HepG2 (cell line): ENCODE data around the gene TUBA4B. TPM values are rescaled to one million over a fixed set of nuclear protein-coding genes. Genes with fewer than 3 reads are reported as not detected.

Source experiments
- CHCHD3 ChIP-seq: sonication (generic); formaldehyde crosslinking; IDR thresholded peaks from 2 replicates; pipeline ENCODE4 v1.8.0; 2022; ENCODE audit warnings: mild to moderate bottlenecking, missing genetic modification reagents, moderate library complexity
- EEA1 ChIP-seq: sonication (generic); formaldehyde crosslinking; IDR thresholded peaks from 2 replicates; pipeline ENCODE4 v1.5.1; 2020; ENCODE audit warnings: mild to moderate bottlenecking, missing genetic modification reagents, borderline replicate concordance
- GTF3A ChIP-seq: sonication (generic); formaldehyde crosslinking; conservative IDR thresholded peaks from 2 replicates; pipeline ENCODE4 v1.4.0; 2020; ENCODE audit warnings: mild to moderate bottlenecking, missing genetic modification reagents
- KDM1A ChIP-seq: IDR thresholded peaks from 2 replicates; pipeline ENCODE4 v1.6.1; 2016; ENCODE audit warnings: missing compliant biosample characterization
- KDM4B ChIP-seq: sonication (generic); formaldehyde crosslinking; IDR thresholded peaks from 2 replicates; pipeline ENCODE4 v1.4.0; 2020; ENCODE audit warnings: missing genetic modification reagents
- KLF15 ChIP-seq: sonication (generic); formaldehyde crosslinking; IDR thresholded peaks from 2 replicates; pipeline ENCODE4 v1.8.1; 2023; ENCODE audit warnings: borderline replicate concordance, mild to moderate bottlenecking, inconsistent platforms, missing genetic modification reagents, mixed read lengths
- KLF16 ChIP-seq, 2 experiments: sonication (generic) in 1 of 2; formaldehyde crosslinking in 1 of 2; IDR thresholded peaks; 2 replicates each; pipeline versions ENCODE4 v1.6.1 to v1.8.0; 2016 to 2023; ENCODE audit warnings: missing genetic modification reagents in 2 of 2, missing compliant biosample characterization in 1 of 2
- NCOR1 ChIP-seq: fragments of 200-600 bp; sonication (generic); IDR thresholded peaks from 2 replicates; pipeline ENCODE4 v1.7.0; 2017; ENCODE audit warnings: antibody characterized with exemption, low read length, borderline replicate concordance
- SNAPC2 ChIP-seq: sonication (generic); formaldehyde crosslinking; IDR thresholded peaks from 2 replicates; pipeline ENCODE4 v1.8.1; 2022; ENCODE audit warnings: mild to moderate bottlenecking, missing genetic modification reagents
- SSRP1 ChIP-seq: IDR thresholded peaks from 2 replicates; pipeline ENCODE4 v1.6.1; 2016; ENCODE audit warnings: control low read depth
- ZNF264 ChIP-seq: sonication (generic); formaldehyde crosslinking; IDR thresholded peaks from 2 replicates; pipeline ENCODE4 v1.4.0; 2020; ENCODE audit warnings: missing genetic modification reagents
- ZNF296 ChIP-seq: sonication (generic); formaldehyde crosslinking; conservative IDR thresholded peaks from 2 replicates; pipeline ENCODE4 v1.5.0; 2020; ENCODE audit warnings: mild to moderate bottlenecking, missing genetic modification reagents
- ZNF333 ChIP-seq: sonication (generic); formaldehyde crosslinking; IDR thresholded peaks from 2 replicates; pipeline ENCODE4 v1.4.0; 2020; ENCODE audit warnings: mild to moderate bottlenecking, missing genetic modification reagents, borderline replicate concordance
- ZNF552 ChIP-seq: sonication (generic); formaldehyde crosslinking; IDR thresholded peaks from 2 replicates; pipeline ENCODE4 v1.9.0; 2022; ENCODE audit warnings: missing genetic modification reagents, mild to moderate bottlenecking, borderline replicate concordance
- ZNF556 ChIP-seq: sonication (generic); formaldehyde crosslinking; IDR thresholded peaks from 2 replicates; pipeline ENCODE4 v1.4.0; 2020; ENCODE audit warnings: mild to moderate bottlenecking, missing genetic modification reagents, borderline replicate concordance
- ZNF564 ChIP-seq: sonication (generic); formaldehyde crosslinking; IDR thresholded peaks from 2 replicates; pipeline ENCODE4 v1.8.1; 2023; ENCODE audit warnings: mild to moderate bottlenecking, missing genetic modification reagents
- ZNF740 ChIP-seq: sonication (generic); formaldehyde crosslinking; IDR thresholded peaks from 2 replicates; pipeline ENCODE4 v1.4.0; 2020; ENCODE audit warnings: missing genetic modification reagents
- ZSCAN12 ChIP-seq: sonication (generic); formaldehyde crosslinking; IDR thresholded peaks from 2 replicates; pipeline ENCODE4 v1.9.0; 2021; ENCODE audit warnings: mild to moderate bottlenecking, missing genetic modification reagents
- polyA plus RNA-seq, 8 experiments: library from polyadenylated mRNA; depleted of rRNA in 3 of 8; stranded (reverse) in 7 of 8; unstranded in 1 of 8; fragments of >200 nt; fragmentation: Illumina TruSeq in 4 of 8; extraction: Trizol in 4 of 8; gene quantifications; 2 replicates each; pipeline versions ENCODE4 v1.2.1 to v1.2.3, GENCODE V29; 2011 to 2016; ENCODE audit warnings: low read depth in 4 of 8, missing spikeins in 1 of 8, mixed read lengths in 1 of 8; ENCODE audit not compliant: insufficient read depth in 1 of 8
- total RNA-seq, 5 experiments: library from RNA; depleted of rRNA; stranded (reverse); fragments of >200 nt; fragmentation: Illumina TruSeq; extraction: Trizol; gene quantifications; 2 replicates each; pipeline ENCODE4 v1.2.3, GENCODE V29; 2016; ENCODE audit warnings: low read depth in 1 of 5
- TF ChIP-seq, protein P1 (sequence below): IDR thresholded peaks from 2 replicates; pipeline ENCODE4 v1.6.1; 2016; ENCODE audit warnings: missing biosample characterization, missing genetic modification reagents, low read depth
- TF ChIP-seq, protein P2 (sequence below): sonication (generic); formaldehyde crosslinking; IDR thresholded peaks from 2 replicates; pipeline ENCODE4 v1.4.0; 2020; ENCODE audit warnings: missing genetic modification reagents
- TF ChIP-seq, protein P3 (sequence below): sonication (generic); formaldehyde crosslinking; IDR thresholded peaks from 2 replicates; pipeline ENCODE4 v1.4.0; 2020; ENCODE audit warnings: mild to moderate bottlenecking, missing genetic modification reagents

The TUBA4B gene
- total and polyA plus RNA-seq, 2 of the 13 experiments (the other 11 are each of a cell fraction or from before 2014, with no cell fraction given): 0.18 to 0.22 TPM

DNA sequence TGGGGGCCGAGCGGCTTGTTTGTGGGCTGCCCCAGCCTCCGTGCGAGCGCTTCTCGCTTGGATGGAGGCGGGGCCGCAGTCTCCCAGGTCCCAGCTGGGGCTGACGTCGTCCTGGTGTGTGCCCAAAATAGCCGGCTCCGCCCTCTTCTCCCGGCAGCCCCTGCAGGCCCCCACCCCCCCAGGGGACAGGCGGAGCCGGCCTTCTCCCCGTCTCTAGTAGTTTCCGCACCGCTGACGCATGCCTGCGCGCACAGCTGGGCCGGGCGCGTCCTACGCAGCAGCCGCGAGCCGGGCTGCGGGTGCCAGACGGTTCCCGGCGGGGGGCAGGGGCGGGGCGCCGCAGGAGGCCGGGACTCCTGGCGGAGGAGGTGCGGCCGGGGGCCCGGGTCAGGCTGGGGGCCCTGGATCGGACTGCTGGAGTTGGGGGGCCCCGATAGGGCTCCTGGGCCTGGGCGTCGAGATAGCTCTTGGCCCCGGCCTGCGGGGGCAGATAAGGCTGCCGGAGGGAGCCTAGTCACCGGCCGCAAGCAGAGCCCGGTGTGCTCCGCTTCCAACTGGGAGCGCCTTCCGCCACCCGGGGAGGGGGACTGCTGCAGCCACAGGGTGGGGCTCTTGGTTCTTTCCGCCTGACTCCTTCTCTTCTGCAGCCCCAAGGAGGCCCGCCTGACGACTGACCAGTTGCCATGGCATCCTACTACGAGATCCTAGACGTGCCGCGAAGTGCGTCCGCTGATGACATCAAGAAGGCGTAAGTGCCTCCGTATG, 26.3 kb downstream of the TUBA4B start, which contains the start of gene DNAJB2 (continued):
- TF ChIP-seq, protein P1, sequence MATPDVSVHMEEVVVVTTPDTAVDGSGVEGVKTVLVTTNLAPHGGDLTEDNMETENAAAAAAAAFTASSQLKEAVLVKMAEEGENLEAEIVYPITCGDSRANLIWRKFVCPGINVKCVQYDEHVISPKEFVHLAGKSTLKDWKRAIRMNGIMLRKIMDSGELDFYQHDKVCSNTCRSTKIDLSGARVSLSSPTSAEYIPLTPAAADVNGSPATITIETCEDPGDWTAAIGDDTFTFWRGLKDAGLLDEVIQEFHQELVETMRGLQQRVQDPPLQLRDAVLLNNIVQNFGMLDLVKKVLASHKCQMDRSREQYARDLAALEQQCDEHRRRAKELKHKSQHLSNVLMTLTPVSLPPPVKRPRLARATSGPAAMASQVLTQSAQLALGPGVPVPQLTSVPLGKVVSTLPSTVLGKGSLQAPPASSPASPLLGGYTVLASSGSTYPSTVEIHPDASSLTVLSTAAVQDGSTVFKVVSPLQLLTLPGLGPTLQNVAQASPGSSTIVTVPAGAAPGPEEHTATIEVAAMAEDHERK (CRISPR knock-in tag): peak; percentile 78
- TF ChIP-seq ZSCAN12 (CRISPR knock-in tag) (0 out of 2 replicates have a peak, but pooled peaks have one; percentile 77), EEA1 (peak; percentile 85), KDM4B (no peak; the same call in none of the 2 replicates), KLF15 (CRISPR knock-in tag) (no peak), ZNF264 (peak; percentile 85), CHCHD3 (no peak), SNAPC2 (CRISPR knock-in tag) (0 out of 2 replicates have a peak, but pooled peaks have one; percentile 48), SSRP1 (CRISPR knock-in tag) (no peak), ZNF556 (CRISPR knock-in tag) (peak; percentile 20; the same call in 1 of the 2 replicates), NCOR1 (no peak), KLF16 (CRISPR knock-in tag; IDR thresholded peaks at IDR 0.05) (peak in 1 of 2 experiments; percentile 87; a peak in 2 of 4 replicates), GTF3A (0 out of 2 replicates have a peak, but pooled peaks have one; percentile 51), KDM1A (CRISPR knock-in tag) (no peak), ZNF333 (CRISPR knock-in tag) (no peak), ZNF564 (peak; percentile 89), ZNF552 (no peak), ZNF296 (no peak; the same call in 1 of the 2 replicates), ZNF740 (CRISPR knock-in tag) (peak; percentile 87; the same call in 1 of the 2 replicates)
- TF ChIP-seq, protein P2, sequence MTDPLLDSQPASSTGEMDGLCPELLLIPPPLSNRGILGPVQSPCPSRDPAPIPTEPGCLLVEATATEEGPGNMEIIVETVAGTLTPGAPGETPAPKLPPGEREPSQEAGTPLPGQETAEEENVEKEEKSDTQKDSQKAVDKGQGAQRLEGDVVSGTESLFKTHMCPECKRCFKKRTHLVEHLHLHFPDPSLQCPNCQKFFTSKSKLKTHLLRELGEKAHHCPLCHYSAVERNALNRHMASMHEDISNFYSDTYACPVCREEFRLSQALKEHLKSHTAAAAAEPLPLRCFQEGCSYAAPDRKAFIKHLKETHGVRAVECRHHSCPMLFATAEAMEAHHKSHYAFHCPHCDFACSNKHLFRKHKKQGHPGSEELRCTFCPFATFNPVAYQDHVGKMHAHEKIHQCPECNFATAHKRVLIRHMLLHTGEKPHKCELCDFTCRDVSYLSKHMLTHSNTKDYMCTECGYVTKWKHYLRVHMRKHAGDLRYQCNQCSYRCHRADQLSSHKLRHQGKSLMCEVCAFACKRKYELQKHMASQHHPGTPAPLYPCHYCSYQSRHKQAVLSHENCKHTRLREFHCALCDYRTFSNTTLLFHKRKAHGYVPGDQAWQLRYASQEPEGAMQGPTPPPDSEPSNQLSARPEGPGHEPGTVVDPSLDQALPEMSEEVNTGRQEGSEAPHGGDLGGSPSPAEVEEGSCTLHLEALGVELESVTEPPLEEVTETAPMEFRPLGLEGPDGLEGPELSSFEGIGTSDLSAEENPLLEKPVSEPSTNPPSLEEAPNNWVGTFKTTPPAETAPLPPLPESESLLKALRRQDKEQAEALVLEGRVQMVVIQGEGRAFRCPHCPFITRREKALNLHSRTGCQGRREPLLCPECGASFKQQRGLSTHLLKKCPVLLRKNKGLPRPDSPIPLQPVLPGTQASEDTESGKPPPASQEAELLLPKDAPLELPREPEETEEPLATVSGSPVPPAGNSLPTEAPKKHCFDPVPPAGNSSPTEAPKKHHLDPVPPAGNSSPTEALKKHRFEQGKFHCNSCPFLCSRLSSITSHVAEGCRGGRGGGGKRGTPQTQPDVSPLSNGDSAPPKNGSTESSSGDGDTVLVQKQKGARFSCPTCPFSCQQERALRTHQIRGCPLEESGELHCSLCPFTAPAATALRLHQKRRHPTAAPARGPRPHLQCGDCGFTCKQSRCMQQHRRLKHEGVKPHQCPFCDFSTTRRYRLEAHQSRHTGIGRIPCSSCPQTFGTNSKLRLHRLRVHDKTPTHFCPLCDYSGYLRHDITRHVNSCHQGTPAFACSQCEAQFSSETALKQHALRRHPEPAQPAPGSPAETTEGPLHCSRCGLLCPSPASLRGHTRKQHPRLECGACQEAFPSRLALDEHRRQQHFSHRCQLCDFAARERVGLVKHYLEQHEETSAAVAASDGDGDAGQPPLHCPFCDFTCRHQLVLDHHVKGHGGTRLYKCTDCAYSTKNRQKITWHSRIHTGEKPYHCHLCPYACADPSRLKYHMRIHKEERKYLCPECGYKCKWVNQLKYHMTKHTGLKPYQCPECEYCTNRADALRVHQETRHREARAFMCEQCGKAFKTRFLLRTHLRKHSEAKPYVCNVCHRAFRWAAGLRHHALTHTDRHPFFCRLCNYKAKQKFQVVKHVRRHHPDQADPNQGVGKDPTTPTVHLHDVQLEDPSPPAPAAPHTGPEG (CRISPR knock-in tag): peak; percentile 83
- TF ChIP-seq, protein P3, sequence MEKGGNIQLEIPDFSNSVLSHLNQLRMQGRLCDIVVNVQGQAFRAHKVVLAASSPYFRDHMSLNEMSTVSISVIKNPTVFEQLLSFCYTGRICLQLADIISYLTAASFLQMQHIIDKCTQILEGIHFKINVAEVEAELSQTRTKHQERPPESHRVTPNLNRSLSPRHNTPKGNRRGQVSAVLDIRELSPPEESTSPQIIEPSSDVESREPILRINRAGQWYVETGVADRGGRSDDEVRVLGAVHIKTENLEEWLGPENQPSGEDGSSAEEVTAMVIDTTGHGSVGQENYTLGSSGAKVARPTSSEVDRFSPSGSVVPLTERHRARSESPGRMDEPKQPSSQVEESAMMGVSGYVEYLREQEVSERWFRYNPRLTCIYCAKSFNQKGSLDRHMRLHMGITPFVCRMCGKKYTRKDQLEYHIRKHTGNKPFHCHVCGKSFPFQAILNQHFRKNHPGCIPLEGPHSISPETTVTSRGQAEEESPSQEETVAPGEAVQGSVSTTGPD (CRISPR knock-in tag): no peak
